Left lung (tissue), 10 donors: ENCODE data around the gene NRXN2. TPM values are rescaled to one million over a fixed set of nuclear protein-coding genes. Genes with fewer than 3 reads are reported as not detected.

Experiments
- ATAC-seq: fragments of 200-7000 bp; cut with Tn5 transposase; one replicate; pipeline ENCODE4 v1.9.1; 2020; ENCODE audit warnings: moderate library complexity
- DNase-seq, 4 donors: peaks; one replicate each; pipeline ENCODE4 v3.0.0-alpha.2; 2013 to 2020
- H3K27ac ChIP-seq, 2 donors: fragments of 200-600 bp; sonication (generic) in 1 of 2; one replicate each; pipeline versions ENCODE4 v1.5.0 to v1.8.0; 2020 to 2021
- H3K27me3 ChIP-seq, 2 donors: fragments of 200-600 bp; sonication (generic) in 1 of 2; one replicate each; pipeline versions ENCODE4 v1.5.0 to v1.8.0; 2020 to 2021
- H3K36me3 ChIP-seq, 2 donors: fragments of 200-600 bp; sonication (generic) in 1 of 2; one replicate each; pipeline versions ENCODE4 v1.5.0 to v1.8.0; 2020 to 2021
- H3K4me1 ChIP-seq, 2 donors: fragments of 200-600 bp; one replicate each; pipeline ENCODE4 v1.8.0; 2021
- H3K4me3 ChIP-seq, 2 donors: fragments of 200-600 bp; sonication (generic) in 1 of 2; one replicate each; pipeline versions ENCODE4 v1.5.0 to v1.8.0; 2020 to 2021; ENCODE audit warnings: mild to moderate bottlenecking in 1 of 2
- H3K9me3 ChIP-seq, 2 donors: fragments of 200-600 bp; sonication (generic) in 1 of 2; one replicate each; pipeline versions ENCODE4 v1.5.0 to v1.8.0; 2020 to 2021
- CTCF ChIP-seq, 2 donors: fragments of 200-600 bp; sonication (generic) in 1 of 2; IDR thresholded peaks; one replicate each; pipeline versions ENCODE4 v1.5.0 to v1.8.0; 2021; ENCODE audit warnings: antibody characterized with exemption in 2 of 2
- intact Hi-C, 2 donors: fragments of 100-400 bp; cut with DNase I; formaldehyde crosslinking; loops; one replicate each; pipeline versions ENCODE4 v1.11.2 to v1.14.2; 2022
- polyA plus RNA-seq, 6 donors: library from polyadenylated mRNA; unstranded; fragments of 120-200 nt; gene quantifications; one replicate each; pipeline ENCODE4 v1.2.1, GENCODE V29; 2013; ENCODE audit not compliant: insufficient read length in 6 of 6
- total RNA-seq, 2 donors: library from RNA; stranded (reverse); fragmentation: NEBNext Ultra II Directional; extraction: Animal tissue kit (Norgen Biotek cat#: 25700); gene quantifications; one replicate each; pipeline ENCODE4 v1.2.1, GENCODE V29; 2021
- donor health status: DM: no; HTN: yes; CAD: no.
- donor health status: DM: no; HTN: no; CAD: no.

NRXN2 gene
- total and polyA plus RNA-seq, 8 donors, result 3.5 to 15.0 (median 10.4) TPM

DNA sequence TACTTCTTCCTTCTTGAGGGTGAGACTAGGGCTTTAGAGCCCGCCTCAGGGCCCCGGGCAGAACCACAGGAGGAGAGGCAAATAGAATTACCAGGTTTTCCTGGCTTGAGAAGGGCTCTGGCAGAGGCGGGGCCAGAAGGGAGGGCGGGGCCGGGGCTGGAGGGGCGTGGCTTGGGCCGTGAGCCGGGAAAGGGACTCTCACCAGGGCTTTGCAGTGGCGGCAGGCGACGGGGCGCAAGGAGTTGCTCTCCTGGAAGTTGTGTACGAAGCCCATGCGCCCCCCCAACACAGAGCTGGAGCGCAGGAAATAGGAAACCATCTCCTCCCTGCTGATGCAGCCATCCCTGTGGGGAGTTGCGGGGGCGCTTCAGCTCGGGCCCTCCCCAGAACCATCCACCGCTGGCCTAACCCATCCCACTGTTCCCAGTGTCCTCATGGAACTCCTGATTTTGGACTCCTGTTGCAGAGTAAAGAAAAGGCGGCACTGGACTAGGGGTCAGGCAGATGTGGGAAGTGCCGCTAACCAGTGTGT is 6.9 kb upstream of the NRXN2 start:
- Histone ChIP-seq H3K36me3 (peaks cover 0 to 60% of the 10 kb centered on the region in 2 donors), H3K27me3 (no peaks in the 10 kb centered on the region), H3K4me3 (no peak overlapping the region), H3K4me1 (no peaks in the 10 kb centered on the region), H3K27ac (no peak overlapping the region), H3K9me3 (no peaks in the 10 kb centered on the region)
- intact Hi-C loops, result no loop called here
- ATAC-seq (peak; percentile 77), DNase-seq (peak in 1 of 4 donors; percentile 85)
- TF ChIP-seq CTCF (IDR thresholded peaks at IDR 0.05), result no peak

GRCh38 chr11:64728757-64729365 is 5.9 kb upstream of the NRXN2 start:
- DNase-seq, result no peak
- Histone ChIP-seq H3K27me3 (no peaks in the 10 kb centered on the region), H3K36me3 (peaks cover 0 to 52% of the 10 kb centered on the region in 2 donors), H3K4me1 (peaks cover 0 to 1% of the 10 kb centered on the region in 2 donors), H3K9me3 (no peaks in the 10 kb centered on the region), H3K27ac (no peak overlapping the region), H3K4me3 (no peak overlapping the region)
- intact Hi-C loops, result no loop called here
- TF ChIP-seq CTCF (IDR thresholded peaks at IDR 0.05), result no peak
- ATAC-seq, result no peak

- DNase-seq (no peak), ATAC-seq (no peak)
- Histone ChIP-seq H3K4me3 (no peak overlapping the region), H3K36me3 (peaks cover 0 to 40% of the 10 kb centered on the region in 2 donors), H3K27ac (no peak overlapping the region), H3K27me3 (peaks cover under 1 to 17% of the 10 kb centered on the region in 2 donors), H3K9me3 (no peaks in the 10 kb centered on the region), H3K4me1 (peaks cover 0 to 8% of the 10 kb centered on the region in 2 donors)
- intact Hi-C loops, result no loop called here
- TF ChIP-seq CTCF (IDR thresholded peaks at IDR 0.05), result no peak
These were observed 4.0 kb upstream of the NRXN2 start for GRCh38 chr11:64726867-64727530.

- ATAC-seq, result no peak
- Histone ChIP-seq H3K27ac (no peak overlapping the region), H3K4me3 (no peak overlapping the region), H3K4me1 (peaks cover 0 to 8% of the 10 kb centered on the region in 2 donors), H3K27me3 (peaks cover 4 to 25% of the 10 kb centered on the region in 2 donors), H3K9me3 (no peaks in the 10 kb centered on the region), H3K36me3 (peaks cover 0 to 32% of the 10 kb centered on the region in 2 donors)
- TF ChIP-seq CTCF (IDR thresholded peaks at IDR 0.05), result no peak
- no peak for DNase-seq
- intact Hi-C loops, result no loop called here
These were observed 3.2 kb upstream of the NRXN2 start for GRCh38 chr11:64726211-64726641.

DNA sequence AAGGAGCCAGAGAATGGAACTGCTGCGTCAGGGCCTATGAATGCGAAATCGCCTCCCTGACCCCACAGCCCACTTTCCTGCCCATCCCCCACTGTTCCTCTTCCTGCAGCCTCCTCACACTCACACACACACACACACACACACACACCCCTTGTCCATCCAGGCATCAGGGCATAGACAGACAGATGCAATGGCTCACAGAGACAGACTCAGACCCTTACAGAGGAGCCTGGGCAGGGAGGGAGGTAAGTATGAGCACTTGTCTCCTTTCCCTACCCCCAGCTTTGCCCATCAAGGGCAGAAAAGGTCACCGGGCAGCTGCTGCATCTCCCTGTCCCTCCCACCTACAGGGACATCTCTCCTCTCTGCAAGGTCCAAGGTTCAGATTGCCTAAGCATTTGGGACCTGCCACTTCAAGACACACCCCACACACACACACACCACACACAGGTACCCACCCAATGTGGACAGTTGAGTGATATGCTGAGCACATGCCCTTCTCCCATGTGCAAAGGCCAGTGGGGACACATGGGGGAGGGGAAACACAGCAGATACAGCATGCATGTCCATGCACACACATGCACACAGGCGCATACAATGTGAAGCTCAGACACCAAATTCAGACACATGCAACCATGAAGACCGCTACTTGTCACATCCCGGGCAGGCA is 2.0 kb upstream of the NRXN2 start:
- no peak for TF ChIP-seq CTCF (IDR thresholded peaks at IDR 0.05)
- no peak overlapping the region for H3K27ac ChIP-seq
- H3K36me3 ChIP-seq, result peaks cover 0 to 26% of the 10 kb centered on the region in 2 donors
- H3K4me1 ChIP-seq, result peaks cover 0 to 8% of the 10 kb centered on the region in 2 donors
- no peak overlapping the region for H3K4me3 ChIP-seq
- DNase-seq (no peak), ATAC-seq (no peak)
- intact Hi-C loops, result no loop called here
- H3K27me3 ChIP-seq, result peaks cover 4 to 37% of the 10 kb centered on the region in 2 donors
- no peaks in the 10 kb centered on the region for H3K9me3 ChIP-seq
